ENCODE results near the gene CCNDBP1. TPM values are rescaled to one million over a fixed set of nuclear protein-coding genes. Genes with fewer than 3 reads are reported as not detected.
A peak's percentile ranks its signal among the peaks of the same experiment; 100 is the strongest.

CCNDBP1 gene
- total RNA-seq: 43.2 and 44.1 TPM in 2 replicates
- long read RNA-seq, transcript CCNDBP1-208 (12 exons, 1,634 nt): minor isoform, 5 of 175 reads
- long read RNA-seq, transcript CCNDBP1-201 (11 exons, 3,660 nt): major isoform, 145 of 175 reads
- long read RNA-seq, partial matches to known transcripts: 8 of 175 reads
- long read RNA-seq, other reads (novel, unspliced or antisense): 9 of 175 reads

GRCh38 chr15:43185157-43186002, at the start of gene CCNDBP1:
CCNDBP1 (plus strand) TSS chr15:43185403; CDS start chr15:43185499, 96 bp downstream.
- H3K36me3 Mint-ChIP-seq (ENCODE audit: insufficient read depth): peaks cover 4% of the 10 kb centered on the region
- peak; percentile 86 for DNase-seq (ENCODE audit: low spot score, unreplicated experiment)
- peaks cover 6% of the 10 kb centered on the region for H3K4me1 Mint-ChIP-seq (ENCODE audit: low read depth)
- peak within 1 kb of the TSS; percentile 96 for H3K27ac Mint-ChIP-seq
- H3K27me3 Mint-ChIP-seq: no peaks in the 10 kb centered on the region
- H3K9me3 Mint-ChIP-seq (ENCODE audit: low read depth): no peaks in the 10 kb centered on the region
- peak within 1 kb of the TSS; percentile 84 for H3K4me3 Mint-ChIP-seq (ENCODE audit: low read depth)
- peak; percentile 62 for TF ChIP-seq CTCF (IDR thresholded peaks at IDR 0.05; ENCODE audit: unreplicated experiment)

GRCh38 chr15:43143203-43143941, 41.8 kb upstream of the CCNDBP1 start:
- Mint-ChIP-seq H3K9me3 (ENCODE audit: low read depth) (no peaks in the 10 kb centered on the region), H3K27ac (no peak overlapping the region)
- no peak for TF ChIP-seq CTCF (IDR thresholded peaks at IDR 0.05; ENCODE audit: unreplicated experiment)

DNA sequence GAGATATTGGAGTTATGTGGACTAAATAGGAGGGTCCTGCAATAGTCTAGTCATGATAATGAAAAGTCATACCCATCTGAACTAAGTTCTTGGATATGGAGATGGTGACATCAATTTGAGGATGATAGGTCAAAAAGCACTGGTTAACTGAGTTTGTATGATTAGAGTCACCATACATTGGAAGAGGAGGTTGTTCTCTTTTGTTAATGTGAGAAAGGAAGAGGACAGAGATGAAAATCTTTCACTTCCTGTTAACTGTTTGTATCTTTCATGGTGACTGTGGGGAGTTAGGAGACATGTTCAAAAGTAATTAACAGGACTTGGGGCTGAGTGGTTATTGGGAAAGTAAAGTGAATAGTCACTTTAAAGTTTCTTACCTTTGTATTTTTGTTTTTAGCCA, 40.7 kb upstream of the CCNDBP1 start:
- no peak for DNase-seq (ENCODE audit: low spot score, unreplicated experiment)
- H3K36me3 Mint-ChIP-seq (ENCODE audit: insufficient read depth): peaks cover 30% of the 10 kb centered on the region
- no peak for TF ChIP-seq CTCF (IDR thresholded peaks at IDR 0.05; ENCODE audit: unreplicated experiment)
- H3K4me1 Mint-ChIP-seq (ENCODE audit: low read depth): no peaks in the 10 kb centered on the region
- H3K4me3 Mint-ChIP-seq (ENCODE audit: low read depth): no peak overlapping the region
- no peaks in the 10 kb centered on the region for H3K9me3 Mint-ChIP-seq (ENCODE audit: low read depth)
- H3K27me3 Mint-ChIP-seq: no peaks in the 10 kb centered on the region
- no peak overlapping the region for H3K27ac Mint-ChIP-seq

More at GRCh38 chr15:43143203-43143941, 41.8 kb upstream of the CCNDBP1 start:
- Mint-ChIP-seq H3K4me1 (ENCODE audit: low read depth) (no peaks in the 10 kb centered on the region), H3K36me3 (ENCODE audit: insufficient read depth) (peaks cover 30% of the 10 kb centered on the region), H3K27me3 (no peaks in the 10 kb centered on the region), H3K4me3 (ENCODE audit: low read depth) (no peak overlapping the region)
- DNase-seq (ENCODE audit: low spot score, unreplicated experiment): no peak

GRCh38 chr15:43146184-43146583, 39.0 kb upstream of the CCNDBP1 start:
- no peaks in the 10 kb centered on the region for H3K4me1 Mint-ChIP-seq (ENCODE audit: low read depth)

More at GRCh38 chr15:43146184-43146583, 39.0 kb upstream of the CCNDBP1 start:
- H3K36me3 Mint-ChIP-seq (ENCODE audit: insufficient read depth): peaks cover 20% of the 10 kb centered on the region
- H3K27ac Mint-ChIP-seq: no peak overlapping the region
- H3K27me3 Mint-ChIP-seq: no peaks in the 10 kb centered on the region
- H3K4me3 Mint-ChIP-seq (ENCODE audit: low read depth): no peak overlapping the region
- DNase-seq (ENCODE audit: low spot score, unreplicated experiment): no peak
- no peaks in the 10 kb centered on the region for H3K9me3 Mint-ChIP-seq (ENCODE audit: low read depth)
- no peak for TF ChIP-seq CTCF (IDR thresholded peaks at IDR 0.05; ENCODE audit: unreplicated experiment)
